Right renal pelvis (tissue), 4 donors: ENCODE measurements around the gene GET4. TPM values are rescaled to one million over a fixed set of nuclear protein-coding genes. Genes with fewer than 3 reads are reported as not detected.
"Not testable (repeated sequence)": the region's sequence is repeated elsewhere in the genome, so short reads cannot be mapped to it uniquely, and the experiment has no call there.

ENCODE experiments used
- DNase-seq, 4 donors: peaks; one replicate each; pipeline ENCODE4 v3.0.0-alpha.2; 2013; ENCODE audit warnings: low read depth in 4 of 4, low spot score in 3 of 4, missing footprints in 1 of 4
- polyA plus RNA-seq, 4 donors: library from polyadenylated mRNA; unstranded; fragments of 120-200 nt; gene quantifications; one replicate each; pipeline ENCODE4 v1.2.1, GENCODE V29; 2013; ENCODE audit not compliant: insufficient read length in 4 of 4

GET4 gene
- polyA plus RNA-seq, 4 donors: 33.2 to 47.4 (median 39.0) TPM

DNA sequence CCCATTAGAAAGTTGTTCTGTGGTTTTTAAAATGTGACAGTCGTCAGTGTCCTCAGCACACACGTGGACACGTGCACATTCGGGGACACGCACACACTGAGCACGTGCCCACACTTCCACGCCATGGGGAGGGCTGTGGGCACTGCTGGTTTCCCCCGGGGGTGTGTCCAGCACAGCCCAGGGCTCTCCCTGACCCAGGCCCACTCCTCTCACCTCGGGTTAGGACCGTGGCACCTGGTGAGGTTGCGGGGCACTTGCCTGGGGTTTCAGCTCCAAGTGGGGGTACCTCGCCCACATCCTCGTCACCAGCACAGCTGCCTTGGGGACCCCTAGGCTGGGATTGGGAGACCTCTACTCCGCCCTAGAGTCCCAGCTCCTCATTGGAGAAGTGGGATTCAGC, 20.7 kb downstream of the GET4 start:
- no peak for DNase-seq

DNA sequence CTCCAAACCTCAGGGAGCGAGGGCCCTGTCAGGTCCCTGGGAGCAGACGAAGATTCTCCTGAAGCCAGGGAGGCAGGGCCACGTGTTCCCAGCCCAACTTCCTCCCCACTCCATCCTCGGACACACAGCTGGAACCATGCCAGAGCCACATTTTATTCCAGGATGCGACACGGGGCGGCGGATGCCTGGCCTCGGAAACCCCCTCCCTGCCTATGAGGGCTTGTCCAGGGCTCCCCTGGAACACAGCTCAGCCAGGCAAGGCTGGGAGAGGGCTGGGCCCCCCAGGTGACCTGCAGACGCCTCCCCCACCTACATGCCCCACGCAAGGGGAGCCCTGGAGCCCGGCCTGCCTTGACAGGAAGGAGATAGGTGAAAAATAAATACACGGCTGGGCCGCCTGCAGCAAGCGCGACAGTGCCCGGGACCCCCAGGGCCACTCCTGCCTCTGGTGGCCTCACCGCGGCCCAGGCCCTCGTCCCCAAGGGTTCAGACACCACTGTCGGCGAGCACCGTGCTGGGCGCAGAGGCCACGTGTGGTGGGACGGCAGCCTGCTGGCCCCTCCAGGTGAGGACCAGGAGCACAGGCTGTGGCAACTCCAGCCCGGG, 21.5 kb downstream of the GET4 start:
- no peak for DNase-seq

DNA sequence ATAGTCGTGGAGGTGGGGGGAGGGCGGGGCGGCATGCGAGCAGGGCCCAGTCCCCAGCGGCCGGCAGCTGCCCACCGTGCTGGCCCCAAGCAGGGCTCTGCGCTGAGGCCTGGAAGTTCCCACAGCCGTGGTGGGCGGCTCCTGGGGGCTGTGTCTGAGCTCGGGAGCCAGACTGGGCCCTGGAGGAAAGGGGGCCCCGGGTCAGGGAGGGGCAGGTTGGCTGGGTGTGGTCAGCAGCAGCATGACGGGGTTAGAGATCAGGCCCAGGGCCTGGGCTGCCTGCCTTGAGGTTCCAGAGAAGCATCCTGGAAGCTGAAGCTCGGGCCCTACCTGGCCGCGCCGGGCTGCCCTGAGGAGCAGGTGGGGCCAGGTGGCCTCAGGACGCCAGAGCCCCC, 22.1 kb downstream of the GET4 start:
- DNase-seq: no peak

GRCh38 chr7:898855-899681, 22.7 kb downstream of the GET4 start:
- DNase-seq: no peak

DNA sequence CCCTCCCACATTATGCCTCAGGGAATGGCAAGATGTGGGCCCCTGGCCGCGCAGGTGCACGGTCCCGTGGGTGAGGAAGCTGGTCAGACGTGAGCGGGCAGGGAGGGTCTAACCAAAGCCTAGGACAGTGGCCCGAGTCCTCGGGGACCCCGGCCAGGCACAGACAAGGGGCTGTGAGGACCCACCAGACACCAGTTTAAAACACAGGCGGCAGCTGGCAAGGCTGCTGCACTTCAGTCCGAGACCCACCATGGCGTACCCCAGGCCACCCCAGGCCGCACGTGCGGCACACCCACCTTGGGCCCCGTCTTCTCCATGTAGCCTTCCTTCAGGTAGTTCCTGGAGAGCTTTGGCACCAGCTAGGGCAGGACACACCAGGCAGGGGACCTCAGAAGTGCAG, 23.5 kb downstream of the GET4 start:
- DNase-seq: no peak

DNA sequence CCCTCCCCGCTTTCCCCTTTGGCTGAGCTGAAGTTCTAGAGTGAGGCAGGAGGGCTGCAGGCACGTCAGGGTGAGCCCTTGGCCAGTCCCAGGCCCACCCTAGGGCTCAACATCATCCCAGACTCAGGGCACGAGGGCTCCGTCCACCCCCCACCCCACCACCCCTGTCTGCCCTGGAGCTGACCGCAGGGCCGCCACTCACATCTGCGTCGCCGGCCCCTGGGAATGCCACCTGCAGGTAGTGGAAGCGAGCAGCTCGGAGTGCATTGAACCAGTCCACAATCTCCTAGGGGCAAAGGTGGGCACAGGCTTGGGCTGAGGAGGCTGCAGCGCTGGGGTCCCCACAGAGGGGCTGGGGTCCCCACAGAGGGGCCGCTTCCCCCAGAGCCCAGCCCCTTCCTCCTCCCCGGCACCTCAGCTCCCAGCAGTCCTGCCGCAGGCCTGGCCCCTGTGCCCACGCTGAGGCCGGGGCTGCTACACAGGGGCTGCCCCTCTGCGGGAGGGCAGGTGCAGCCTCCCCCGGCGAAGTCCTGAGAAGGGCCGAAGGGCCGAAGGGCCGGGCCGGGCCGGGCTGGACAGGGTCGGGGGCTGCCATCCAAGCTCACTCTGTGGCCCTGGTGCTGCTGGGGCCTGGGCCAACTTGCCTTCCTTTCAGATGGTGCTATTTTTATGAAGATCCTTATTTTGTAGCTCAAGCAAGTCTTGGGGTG, 24.1 kb downstream of the GET4 start:
- DNase-seq: no peak

GRCh38 chr7:901041-901387, 24.7 kb downstream of the GET4 start:
- no peak for DNase-seq

GRCh38 chr7:901388-902154, 25.2 kb downstream of the GET4 start:
- DNase-seq: peak in 1 of 4 donors; percentile 46

DNA sequence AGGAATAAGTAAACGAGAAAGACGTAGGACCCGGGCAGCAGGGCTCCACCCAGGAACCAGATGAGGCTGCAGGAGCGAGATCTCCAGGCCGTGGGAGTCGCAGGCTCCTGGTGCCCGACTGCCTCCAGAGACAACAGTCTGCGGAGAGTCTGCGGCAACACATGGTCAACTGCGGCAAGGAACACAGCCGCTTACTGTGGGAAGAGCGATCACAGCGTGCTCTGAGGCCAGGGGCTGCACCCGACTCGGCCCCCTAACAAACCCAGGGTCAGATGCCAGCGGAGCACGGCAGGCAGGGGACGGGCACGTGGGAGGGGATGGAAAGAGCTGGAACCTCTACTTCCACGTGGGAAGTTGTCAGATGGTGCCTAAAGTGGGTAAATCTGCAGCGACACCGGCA, 26.6 kb downstream of the GET4 start:
- DNase-seq: no peak

DNA sequence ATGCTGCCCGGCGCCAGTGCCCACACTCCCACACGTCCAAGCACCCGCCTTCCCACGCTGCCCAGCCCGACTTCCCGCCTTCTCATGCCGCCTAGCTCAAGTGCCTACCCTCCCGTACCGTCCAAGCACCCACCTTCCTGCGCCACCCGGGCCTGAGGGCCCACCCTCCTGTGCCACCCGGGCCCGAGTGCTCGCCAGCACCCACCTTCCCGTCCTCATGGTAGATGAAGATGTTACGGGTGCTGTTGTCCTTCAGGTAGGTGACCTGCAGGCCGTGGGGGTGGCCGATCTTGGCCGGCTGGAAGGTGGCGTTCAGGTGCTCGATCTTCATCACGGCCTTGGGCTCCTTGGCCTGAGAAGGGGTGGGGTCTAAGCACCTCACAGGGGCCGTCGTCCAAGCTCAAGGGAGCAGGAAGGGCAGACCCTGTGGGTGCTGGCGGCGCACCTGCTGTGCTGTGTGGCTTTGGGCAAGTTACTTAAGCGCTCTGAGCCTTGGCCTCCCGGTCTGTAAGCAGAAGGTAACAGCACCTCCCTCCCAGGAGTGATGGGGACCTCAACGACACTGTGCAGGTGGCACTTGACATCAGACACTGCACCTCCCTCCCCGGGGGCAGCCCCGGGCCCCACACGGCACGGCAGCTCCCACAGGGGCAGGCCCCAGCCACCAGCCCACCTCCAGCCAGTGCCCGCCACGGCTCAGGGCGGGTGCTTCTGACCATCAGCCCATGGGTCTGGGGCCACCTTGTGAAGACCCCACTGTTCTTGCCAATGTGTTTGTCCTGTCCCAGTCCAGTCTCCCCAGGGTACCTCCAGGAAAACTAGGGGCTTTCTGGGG, 27.8 kb downstream of the GET4 start:
- DNase-seq: no peak

DNA sequence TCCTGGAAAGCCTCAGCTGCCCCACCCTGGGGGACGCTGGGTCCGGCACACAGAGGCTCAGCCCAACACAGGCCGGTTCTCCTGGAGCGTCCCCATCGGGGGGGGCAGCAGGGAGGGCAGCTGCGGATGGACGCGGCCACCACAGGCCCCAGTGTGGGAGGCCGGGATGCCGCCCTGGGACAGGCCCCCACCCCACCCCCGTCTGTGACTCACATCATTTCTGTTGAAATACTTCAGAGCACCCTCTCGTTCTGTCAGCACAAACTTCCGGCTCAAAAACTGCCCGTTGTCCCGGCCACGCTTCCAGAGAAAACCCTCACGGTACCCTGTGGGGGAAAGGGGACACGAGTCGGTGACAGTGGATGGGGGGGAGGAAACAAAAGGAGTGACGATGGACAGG, 28.5 kb downstream of the GET4 start:
- no peak for DNase-seq

- no peak for DNase-seq
Observed at GRCh38 chr7:906776-907157, 30.4 kb downstream of the GET4 start.

DNA sequence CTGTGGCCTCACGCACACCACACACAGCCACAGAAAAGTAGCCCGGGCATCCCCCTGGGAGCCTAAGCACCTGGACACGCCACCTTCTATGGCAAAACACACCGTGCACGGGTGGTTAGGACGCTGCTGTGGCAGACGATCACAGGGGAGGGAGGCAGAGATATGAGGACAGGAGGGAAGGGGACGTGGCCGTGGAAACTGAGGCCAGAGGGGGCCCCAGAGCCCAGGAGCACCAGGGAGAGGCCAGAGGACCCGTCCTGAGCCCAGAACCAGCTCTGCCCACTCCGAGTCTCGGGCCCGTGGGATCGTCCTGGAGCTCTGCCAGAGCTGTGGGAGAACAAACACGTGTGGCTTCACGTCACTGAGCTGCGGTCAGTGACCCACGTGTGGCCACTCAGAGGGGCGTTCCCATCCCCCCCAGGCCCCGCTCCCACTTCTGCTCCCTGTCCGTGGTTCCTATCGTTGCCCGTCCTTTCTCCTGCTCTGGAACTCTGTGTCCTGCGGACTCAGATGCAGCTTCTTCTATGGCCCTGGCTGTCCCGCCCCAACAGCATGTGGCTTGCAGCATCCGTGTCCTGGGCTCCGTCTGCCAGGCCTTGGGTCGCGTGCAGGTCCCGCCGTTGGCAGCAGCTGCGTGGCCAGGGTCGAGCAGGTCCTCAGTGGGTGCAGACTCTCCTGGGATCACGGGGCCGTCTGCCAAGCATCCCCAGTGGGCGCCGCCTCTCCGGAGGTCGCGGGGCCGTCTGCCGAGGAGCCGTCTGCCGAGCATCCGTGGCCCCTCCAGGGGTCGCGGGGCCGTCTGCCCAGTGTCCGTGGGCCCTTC, 31.0 kb downstream of the GET4 start:
- no peak for DNase-seq

DNA sequence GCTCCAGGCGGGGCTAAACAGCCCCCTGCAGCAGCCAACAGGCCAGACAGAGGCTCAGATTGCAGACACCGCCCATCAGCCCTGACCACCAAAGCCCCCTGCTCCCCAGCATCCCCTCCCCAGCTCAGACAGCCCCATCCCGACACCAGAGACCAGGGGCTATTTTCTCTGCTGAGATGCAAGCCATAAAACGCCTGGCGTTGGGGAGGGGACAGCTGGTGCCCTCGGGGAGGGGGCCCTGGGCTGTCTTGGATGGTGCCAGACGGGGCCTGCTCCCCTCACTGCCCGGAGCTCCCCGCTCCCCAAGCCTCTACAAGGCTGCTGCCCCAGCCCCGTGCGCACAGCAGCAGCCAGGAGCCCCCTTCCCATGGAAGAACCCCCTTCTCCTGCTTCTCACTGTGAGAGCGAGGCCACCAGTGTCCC, 31.8 kb downstream of the GET4 start:
- no peak for DNase-seq

GRCh38 chr7:908591-909357, 32.4 kb downstream of the GET4 start:
- DNase-seq: not testable (repeated sequence)

DNA sequence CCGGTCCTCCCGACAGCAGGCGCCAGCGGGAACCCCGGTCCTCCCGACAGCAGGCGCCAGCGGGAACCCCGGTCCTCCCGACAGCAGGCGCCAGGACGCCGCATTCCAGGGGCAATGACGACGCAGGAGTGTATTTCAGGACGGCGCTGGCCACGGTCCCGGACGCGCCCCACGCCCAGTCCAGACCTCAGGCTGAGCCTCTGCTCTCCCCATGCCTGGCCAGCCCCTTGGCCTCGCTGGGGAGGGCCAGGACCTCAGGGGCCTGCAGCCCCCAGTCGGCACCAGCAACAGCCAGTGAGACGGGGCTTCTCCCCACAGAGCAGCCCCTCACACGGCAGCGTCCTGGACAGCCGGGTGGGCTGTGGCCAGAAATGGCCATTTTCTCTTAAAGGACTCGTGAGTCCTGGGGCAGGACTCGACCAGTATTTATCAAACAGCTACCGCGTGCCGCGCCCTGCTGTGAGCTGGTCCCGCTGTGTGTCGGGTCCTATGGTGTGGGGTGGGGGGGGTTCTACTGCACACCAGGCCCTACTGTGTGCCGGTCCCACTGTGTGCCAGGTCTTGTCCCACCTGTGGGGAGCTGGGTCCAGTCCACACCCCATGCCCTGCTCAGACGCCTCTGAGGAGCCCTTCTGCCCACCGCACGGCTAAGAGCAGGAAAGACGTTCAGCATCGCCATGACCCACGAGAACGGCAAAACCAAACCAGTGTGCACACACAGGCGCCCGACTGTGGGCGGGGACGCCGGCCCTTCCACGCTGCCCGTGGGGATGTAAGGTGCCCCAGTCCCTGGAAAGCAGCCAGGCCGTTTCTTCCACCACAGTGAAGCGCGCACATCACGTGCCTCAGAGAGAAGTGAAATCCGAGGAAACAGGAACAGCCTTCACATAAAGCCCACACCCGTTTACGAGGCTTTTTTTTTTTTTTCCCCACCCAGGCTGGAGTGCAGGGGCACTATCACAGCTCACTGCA, 33.3 kb downstream of the GET4 start:
- no peak for DNase-seq

DNA sequence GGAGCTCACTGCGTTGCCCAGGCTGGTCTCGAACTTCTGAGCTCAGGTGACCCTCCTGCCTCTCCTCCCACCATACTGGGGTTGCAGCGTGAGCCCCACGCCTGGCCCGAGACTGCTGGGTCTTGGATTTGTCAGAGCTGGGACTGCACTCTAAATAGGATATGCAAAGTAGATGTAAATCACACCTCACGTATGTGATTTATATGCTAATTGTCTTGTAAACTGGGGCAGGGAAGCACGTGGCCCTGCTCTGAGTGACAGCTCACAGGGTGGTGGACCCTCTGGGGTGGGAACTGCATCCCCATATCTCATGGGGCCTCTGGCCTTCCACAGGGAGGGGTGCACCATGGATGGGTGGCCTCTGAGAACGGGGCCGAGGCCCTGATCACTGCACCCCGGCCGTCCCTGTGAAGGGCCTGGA, 34.1 kb downstream of the GET4 start:
- no peak for DNase-seq
